HFF-Myc (cell line): ENCODE measurements around the gene TMEM98.
"Not testable (repeated sequence)": the region's sequence is repeated elsewhere in the genome, so short reads cannot be mapped to it uniquely, and the experiment has no call there.

Experiments used
- DNase-seq: peaks from one replicate; pipeline ENCODE4 v3.0.0-alpha.2; 2011; ENCODE audit warnings: low read depth; ENCODE audit errors: extremely low read depth
- H3K4me3 ChIP-seq: replicated peaks from 2 replicates; pipeline ENCODE4 v1.5.1; 2011; ENCODE audit warnings: low read depth, mild to moderate bottlenecking, control low read depth, low read length
- CTCF ChIP-seq: IDR thresholded peaks from 2 replicates; pipeline ENCODE4 v1.5.1; 2012; ENCODE audit warnings: mild to moderate bottlenecking, low read depth, low read length, control low read depth; ENCODE audit errors: missing control alignments

TMEM98 gene

GRCh38 chr17:32927724-32928585 is at the start of gene TMEM98:
Gene TMEM98 (plus strand): TSS chr17:32928153. CDS start chr17:32931529, 3,376 bp downstream.
- peak within 1 kb of the TSS; percentile 68 for H3K4me3 ChIP-seq
- no peak for DNase-seq
- no peak for TF ChIP-seq CTCF

GRCh38 chr17:32878211-32878610 is 49.7 kb upstream of the TMEM98 start:
- no peak for TF ChIP-seq CTCF
- no peak overlapping the region for H3K4me3 ChIP-seq
- no peak for DNase-seq

DNA sequence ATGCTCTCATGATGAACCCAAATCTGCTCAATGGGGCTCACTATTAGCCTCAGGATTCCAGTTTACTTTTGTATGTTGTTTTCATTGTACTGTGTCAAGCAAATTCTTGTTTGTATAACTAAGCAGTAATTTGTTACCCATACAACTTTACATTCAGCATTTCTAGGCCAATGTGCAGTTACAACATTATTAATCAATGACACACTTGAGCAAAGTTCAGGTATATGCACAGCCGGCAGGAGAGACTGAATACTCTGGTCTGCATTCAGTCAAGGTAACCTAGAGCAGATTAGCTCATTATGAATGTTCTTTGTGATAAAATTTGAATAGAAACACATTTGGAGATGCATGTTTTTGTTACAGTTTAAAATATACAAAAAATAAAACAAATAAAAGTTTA is 48.8 kb upstream of the TMEM98 start:
- TF ChIP-seq CTCF: no peak
- no peak overlapping the region for H3K4me3 ChIP-seq
- DNase-seq: no peak

DNA sequence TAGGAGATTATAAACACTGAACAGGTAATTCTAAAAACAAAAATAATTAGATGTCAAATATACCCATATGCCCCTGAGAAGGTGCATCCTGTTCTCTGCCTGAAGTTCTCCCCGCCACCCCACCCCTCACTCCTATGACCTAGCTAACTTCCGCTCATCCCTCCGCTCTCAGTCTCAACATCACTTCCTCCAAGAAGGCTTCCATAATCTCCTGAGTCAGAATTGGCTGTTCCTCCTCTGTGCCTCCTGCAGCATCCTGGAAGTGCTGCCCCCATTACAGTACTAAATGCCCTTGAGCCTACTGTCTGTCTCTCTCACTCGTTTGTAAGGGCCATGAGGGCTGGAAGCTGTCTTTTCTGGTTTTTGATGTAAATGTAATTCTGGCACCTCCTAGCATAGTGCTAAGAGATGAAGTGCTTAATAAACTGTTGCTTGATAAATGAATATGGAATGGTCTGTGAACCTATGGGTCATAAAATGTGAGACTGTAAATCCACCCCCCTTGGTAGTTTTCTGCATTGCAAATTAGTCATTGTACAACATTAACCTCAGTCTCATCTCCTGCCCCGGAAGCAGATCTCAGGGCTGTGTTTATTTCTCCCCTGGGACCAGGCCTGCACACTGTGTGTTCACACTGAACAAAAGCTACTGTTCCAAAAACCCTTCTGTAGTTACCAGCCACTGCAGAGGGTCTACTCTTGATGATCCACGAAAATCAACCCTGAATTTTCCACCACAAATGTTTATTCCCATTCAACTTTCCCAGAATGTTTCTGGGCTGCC is 47.1 kb upstream of the TMEM98 start:
- DNase-seq: no peak
- TF ChIP-seq CTCF: no peak

DNA sequence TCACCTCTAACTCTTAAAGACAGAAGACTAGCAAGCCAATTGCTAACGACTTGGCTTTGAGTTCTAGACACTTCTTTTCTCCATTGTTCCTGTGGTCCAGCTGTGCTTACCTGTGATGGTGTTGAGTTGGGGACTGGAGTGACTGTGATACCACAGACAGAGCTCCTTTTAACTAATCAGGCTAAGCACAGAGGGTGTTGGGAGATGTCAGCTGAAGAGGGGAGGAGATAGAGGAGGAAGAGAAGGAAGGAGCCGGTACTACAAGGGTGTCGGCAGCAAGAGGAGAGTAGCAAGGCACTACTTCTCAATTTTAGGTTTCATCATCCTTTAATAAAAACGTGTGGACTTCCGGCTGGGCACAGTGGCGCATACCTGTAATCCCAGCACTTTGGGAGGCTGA is 45.9 kb upstream of the TMEM98 start:
- no peak for TF ChIP-seq CTCF
- H3K4me3 ChIP-seq: no peak overlapping the region
- no peak for DNase-seq

More for the DNA sequence above, 47.1 kb upstream of the TMEM98 start:
- H3K4me3 ChIP-seq: no peak overlapping the region

- no peak for DNase-seq
- TF ChIP-seq CTCF: no peak
- H3K4me3 ChIP-seq: no peak overlapping the region
Measured at GRCh38 chr17:32882734-32883133, 45.2 kb upstream of the TMEM98 start.

GRCh38 chr17:32886951-32887350 is 41.0 kb upstream of the TMEM98 start:
- DNase-seq: not testable (repeated sequence)

DNA sequence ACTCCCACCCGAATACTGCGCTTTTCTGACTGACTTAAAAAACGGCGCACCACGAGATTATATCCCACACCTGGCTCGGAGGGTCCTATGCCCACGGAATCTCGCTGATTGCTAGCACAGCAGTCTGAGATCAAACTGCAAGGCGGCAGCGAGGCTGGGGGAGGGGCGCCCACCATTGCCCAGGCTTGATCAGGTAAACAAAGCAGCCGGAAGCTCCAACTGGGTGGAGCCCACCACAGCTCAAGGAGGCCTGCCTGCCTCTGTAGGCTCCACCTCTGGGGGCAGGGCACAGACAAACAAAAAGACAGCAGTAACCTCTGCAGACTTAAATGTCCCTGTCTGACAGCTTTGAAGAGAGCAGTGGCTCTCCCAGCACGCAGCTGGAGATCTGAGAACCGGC is 40.5 kb upstream of the TMEM98 start:
- H3K4me3 ChIP-seq, DNase-seq: not testable (repeated sequence)

More at GRCh38 chr17:32886951-32887350, 41.0 kb upstream of the TMEM98 start:
- H3K4me3 ChIP-seq: not testable (repeated sequence)
